Measurements from ENCODE around the gene CD151. TPM values are rescaled to one million over a fixed set of nuclear protein-coding genes. Genes with fewer than 3 reads are reported as not detected.

Gene CD151
- total RNA-seq, 4 donors from 2014 or later: 135 to 326 (median 298) TPM

- Histone ChIP-seq H3K27ac (peak overlapping the region in 1 of 3 donors; percentile 78), H3K27me3 (no peaks in the 10 kb centered on the region), H3K36me3 (peaks cover 28 to 36% of the 10 kb centered on the region in 2 donors), H3K4me3 (replicated peaks in 1 of 3) (peak overlapping the region in 1 of 3 donors; percentile 89), H3K9me3 (no peaks in the 10 kb centered on the region), H3K4me1 (peaks cover 25 to 30% of the 10 kb centered on the region in 2 donors)
- intact Hi-C loops (cut with DNase I): loop anchor here (10.0 kb wide), 1 partner anchor 93 kb away; the partner anchor contains the start of gene CHID1
- TF ChIP-seq CTCF (IDR thresholded peaks at IDR 0.05): no peak
- TF ChIP-seq POLR2A (IDR thresholded peaks at IDR 0.05): no peak
- DNase-seq: no peak
- WGBS, 2 donors: 69 to 82% methylated on average over 14 to 22 of the region's 22 CpGs
These were observed 11.0 kb upstream of the CD151 start for GRCh38 chr11:821512-822371.

DNA sequence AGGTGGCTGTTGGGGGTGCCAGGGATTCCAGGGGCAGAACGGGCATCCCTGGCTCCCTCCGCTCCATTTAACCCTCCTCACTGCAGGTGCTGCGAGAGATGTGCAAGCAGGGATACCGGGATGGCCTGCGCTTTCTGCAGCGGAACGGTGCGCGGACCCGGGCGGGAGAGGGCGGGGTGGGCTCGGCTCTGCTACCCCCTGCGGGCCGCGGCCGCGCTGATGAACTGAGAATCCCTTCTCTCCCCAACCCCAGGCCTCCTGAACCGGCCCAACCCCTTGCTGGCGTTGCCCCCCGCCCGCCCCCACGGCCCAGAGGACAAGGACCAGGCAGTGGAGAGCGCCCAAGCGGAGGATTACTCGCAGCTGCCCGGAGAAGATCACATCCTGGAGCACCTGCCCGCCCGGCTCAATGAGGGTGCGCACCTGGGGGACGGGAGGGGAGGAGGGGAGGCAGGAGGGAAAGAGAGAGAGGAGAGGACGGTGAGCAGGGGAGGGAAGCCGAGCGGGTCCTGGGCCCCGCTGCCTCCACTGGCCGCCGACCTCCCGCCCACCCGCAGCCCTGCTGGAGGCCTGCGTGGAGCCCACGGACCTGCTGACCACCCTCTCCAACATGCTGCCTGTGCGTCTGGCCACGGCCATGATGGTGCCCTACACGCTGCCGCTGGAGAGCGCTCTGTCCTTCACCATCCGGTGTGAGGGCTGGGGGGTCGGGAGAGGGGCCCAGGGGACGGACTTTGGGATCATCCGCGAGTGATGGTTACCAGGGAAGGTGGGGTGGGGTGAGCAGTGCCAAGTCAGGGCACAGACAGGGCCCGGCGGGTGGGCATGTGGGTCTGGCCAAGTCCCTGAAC lies 9.1 kb upstream of the CD151 start:
- DNase-seq: no peak
- Histone ChIP-seq H3K4me1 (peaks cover 36 to 44% of the 10 kb centered on the region in 2 donors), H3K27ac (no peak overlapping the region), H3K9me3 (no peaks in the 10 kb centered on the region), H3K27me3 (no peaks in the 10 kb centered on the region), H3K36me3 (peaks cover 28 to 36% of the 10 kb centered on the region in 2 donors), H3K4me3 (replicated peaks in 1 of 3) (no peak overlapping the region)
- TF ChIP-seq POLR2A (IDR thresholded peaks at IDR 0.05): no peak
- no peak for TF ChIP-seq CTCF (IDR thresholded peaks at IDR 0.05)
- intact Hi-C loops (cut with DNase I): loop anchor here (10.0 kb wide), 1 partner anchor 91 kb away; the partner anchor contains the start of gene CHID1
- 87 to 94% methylated on average over 15 to 37 of the region's 53 CpGs for WGBS, 2 donors

GRCh38 chr11:824292-824880 lies 8.4 kb upstream of the CD151 start:
- peaks cover 28 to 36% of the 10 kb centered on the region in 2 donors for H3K36me3 ChIP-seq
- H3K27ac ChIP-seq: no peak overlapping the region
- intact Hi-C loops (cut with DNase I): loop anchor here (10.0 kb wide), 1 partner anchor 90 kb away; the partner anchor contains the start of gene CHID1
- TF ChIP-seq CTCF (IDR thresholded peaks at IDR 0.05): no peak
- TF ChIP-seq POLR2A (IDR thresholded peaks at IDR 0.05): no peak
- DNase-seq: no peak
- H3K27me3 ChIP-seq: no peaks in the 10 kb centered on the region
- H3K4me3 ChIP-seq (replicated peaks in 1 of 3): no peak overlapping the region
- no peaks in the 10 kb centered on the region for H3K9me3 ChIP-seq
- H3K4me1 ChIP-seq: peaks cover 41 to 48% of the 10 kb centered on the region in 2 donors
- WGBS, 2 donors: 88 to 89% methylated on average over 31 to 36 of the region's 59 CpGs

- 89 to 92% methylated on average over 10 to 11 of the region's 11 CpGs for WGBS, 2 donors
- no peak for TF ChIP-seq POLR2A (IDR thresholded peaks at IDR 0.05)
- H3K36me3 ChIP-seq: peaks cover 28 to 36% of the 10 kb centered on the region in 2 donors
- intact Hi-C loops (cut with DNase I): loop anchor here (10.0 kb wide), 1 partner anchor 90 kb away; the partner anchor contains the start of gene CHID1
- no peak overlapping the region for H3K27ac ChIP-seq
- H3K4me3 ChIP-seq (replicated peaks in 1 of 3): no peak overlapping the region
- no peak for DNase-seq
- no peaks in the 10 kb centered on the region for H3K9me3 ChIP-seq
- H3K4me1 ChIP-seq: peaks cover 46 to 53% of the 10 kb centered on the region in 2 donors
- H3K27me3 ChIP-seq: no peaks in the 10 kb centered on the region
These were observed 7.8 kb upstream of the CD151 start for GRCh38 chr11:824942-825341.

Data from thyroid gland (tissue), 4 donors.